PC-3 (cell line): Measurements from ENCODE around the gene KRT86.

Experiments used
- CTCF ChIP-seq: fragments of 300-600 bp; sonication (generic); conservative IDR thresholded peaks from 2 replicates; pipeline ENCODE4 v1.5.1; 2017; ENCODE audit warnings: antibody characterized with exemption, low read depth, mild to moderate bottlenecking, low read length
- EZH2 ChIP-seq: fragments of 300-600 bp; sonication (generic); IDR thresholded peaks from one replicate; pipeline ENCODE4 v1.6.1; 2017; ENCODE audit warnings: antibody characterized with exemption, mild to moderate bottlenecking, low read length; ENCODE audit not compliant: unreplicated experiment
- EZH2phosphoT487 ChIP-seq: fragments of 300-600 bp; sonication (generic); IDR thresholded peaks from 2 replicates; pipeline ENCODE4 v1.6.1; 2018; ENCODE audit warnings: mild to moderate bottlenecking, antibody characterized with exemption, low read length, borderline replicate concordance

- TF ChIP-seq CTCF, result no peak
- no peak for TF ChIP-seq EZH2
- TF ChIP-seq EZH2phosphoT487, result no peak
These were observed 69.7 kb downstream of the KRT86 start for GRCh38 chr12:52344111-52344510.
